H9 (cell line): ENCODE measurements around the gene LDLRAD4. TPM values are rescaled to one million over a fixed set of nuclear protein-coding genes. Genes with fewer than 3 reads are reported as not detected.

Source experiments
- DNase-seq: peaks from one replicate; pipeline ENCODE4 v3.0.0-alpha.2; 2017
- H2AFZ ChIP-seq: one replicate; pipeline ENCODE4 v1.6.1; 2013; ENCODE audit warnings: mild to moderate bottlenecking, low read length, control low read depth, moderate library complexity
- H2AK5ac ChIP-seq: 2 replicates; pipeline ENCODE4 v1.6.1; 2013; ENCODE audit warnings: low read length, control low read depth, mixed read lengths; ENCODE audit not compliant: insufficient read length
- H2BK120ac ChIP-seq: one replicate; pipeline ENCODE4 v1.6.1; 2013; ENCODE audit warnings: low read depth, mild to moderate bottlenecking, low read length, control low read depth, inconsistent platforms; ENCODE audit not compliant: poor library complexity, severe bottlenecking
- H2BK12ac ChIP-seq: 2 replicates; pipeline ENCODE4 v1.6.1; 2013; ENCODE audit warnings: low read length, control low read depth, mixed read lengths, low read depth; ENCODE audit not compliant: insufficient read length
- H2BK15ac ChIP-seq: 2 replicates; pipeline ENCODE4 v1.6.1; 2013; ENCODE audit warnings: low read depth, low read length, control low read depth
- H2BK20ac ChIP-seq: one replicate; pipeline ENCODE4 v1.6.1; 2013; ENCODE audit warnings: low read depth, mild to moderate bottlenecking, low read length, control low read depth, inconsistent platforms; ENCODE audit not compliant: poor library complexity, severe bottlenecking
- H2BK5ac ChIP-seq: 2 replicates; pipeline ENCODE4 v1.6.1; 2013; ENCODE audit warnings: low read length, control low read depth, mixed read lengths; ENCODE audit not compliant: insufficient read length
- H3K14ac ChIP-seq: 2 replicates; pipeline ENCODE4 v1.6.1; 2013; ENCODE audit warnings: low read length, control low read depth; ENCODE audit not compliant: insufficient read depth
- H3K18ac ChIP-seq: 2 replicates; pipeline ENCODE4 v1.6.1; 2013; ENCODE audit warnings: low read depth, mild to moderate bottlenecking, mixed read lengths, low read length, control low read depth; ENCODE audit not compliant: insufficient read length
- H3K23ac ChIP-seq: 2 replicates; pipeline ENCODE4 v1.6.1; 2013; ENCODE audit warnings: low read length, control low read depth, mixed read lengths, low read depth; ENCODE audit not compliant: insufficient read length
- H3K23me2 ChIP-seq: 2 replicates; pipeline ENCODE4 v1.6.1; 2013; ENCODE audit warnings: low read depth, mild to moderate bottlenecking, mixed read lengths, low read length, control low read depth; ENCODE audit not compliant: insufficient read length, poor library complexity, severe bottlenecking
- H3K27ac ChIP-seq: 2 replicates; pipeline ENCODE4 v1.5.1; 2013; ENCODE audit warnings: low read length, control low read depth, mixed read lengths, low read depth; ENCODE audit not compliant: insufficient read length
- H3K27me3 ChIP-seq: 2 replicates; pipeline ENCODE4 v1.6.1; 2013; ENCODE audit warnings: low read length, control low read depth, inconsistent platforms; ENCODE audit not compliant: insufficient read depth
- H3K4ac ChIP-seq: 2 replicates; pipeline ENCODE4 v1.6.1; 2013; ENCODE audit warnings: low read depth, mild to moderate bottlenecking, control low read depth, inconsistent platforms, low read length, moderate library complexity
- H3K4me1 ChIP-seq: 2 replicates; pipeline ENCODE4 v1.6.1; 2013; ENCODE audit warnings: low read length, control low read depth, inconsistent platforms; ENCODE audit not compliant: insufficient read depth
- H3K4me2 ChIP-seq: 2 replicates; pipeline ENCODE4 v1.6.1; 2013; ENCODE audit warnings: low read length, control low read depth, mixed read lengths; ENCODE audit not compliant: insufficient read length, insufficient read depth
- H3K56ac ChIP-seq: 2 replicates; pipeline ENCODE4 v1.6.1; 2013; ENCODE audit warnings: low read depth, mild to moderate bottlenecking, mixed read lengths, low read length, control low read depth; ENCODE audit not compliant: insufficient read length
- H3K79me1 ChIP-seq: 2 replicates; pipeline ENCODE4 v1.6.1; 2013; ENCODE audit warnings: low read depth, mild to moderate bottlenecking, moderate library complexity, low read length, control low read depth, inconsistent platforms; ENCODE audit not compliant: insufficient read depth, poor library complexity, severe bottlenecking
- H3K79me2 ChIP-seq: 2 replicates; pipeline ENCODE4 v1.6.1; 2013; ENCODE audit warnings: low read length, control low read depth, inconsistent platforms; ENCODE audit not compliant: insufficient read depth
- H3K9ac ChIP-seq: 2 replicates; pipeline ENCODE4 v1.6.1; 2013; ENCODE audit warnings: low read length, control low read depth, mixed read lengths; ENCODE audit not compliant: insufficient read length; ENCODE audit errors: extremely low read depth
- H3K9me3 ChIP-seq: one replicate; pipeline ENCODE4 v1.6.1; 2013; ENCODE audit warnings: low read depth, low read length, inconsistent platforms; ENCODE audit not compliant: control insufficient read depth
- H3T11ph ChIP-seq: one replicate; pipeline ENCODE4 v1.6.1; 2013; ENCODE audit warnings: mild to moderate bottlenecking, low read length, control low read depth, inconsistent platforms
- H4K20me1 ChIP-seq: one replicate; pipeline ENCODE4 v1.6.1; 2013; ENCODE audit not compliant: control insufficient read depth, insufficient read length, insufficient read depth
- H4K5ac ChIP-seq: 2 replicates; pipeline ENCODE4 v1.6.1; 2013; ENCODE audit warnings: low read depth, mild to moderate bottlenecking, mixed read lengths, low read length, control low read depth; ENCODE audit not compliant: insufficient read length
- H4K8ac ChIP-seq: replicated peaks from 2 replicates; pipeline ENCODE4 v1.6.1; 2013; ENCODE audit warnings: low read length, control low read depth, mixed read lengths, low read depth; ENCODE audit not compliant: insufficient read length
- H4K91ac ChIP-seq: 2 replicates; pipeline ENCODE4 v1.6.1; 2013; ENCODE audit warnings: low read depth, mild to moderate bottlenecking, moderate library complexity, mixed read lengths, low read length, control low read depth; ENCODE audit not compliant: insufficient read length
- H3K27ac Mint-ChIP-seq, 3 experiments: 2 replicates in 2 of 3; 3 replicates in 1 of 3; pipeline ENCODE4 v1.8.0; 2020 to 2021; ENCODE audit warnings: mixed read lengths in 3 of 3, mild to moderate bottlenecking in 1 of 3, moderate library complexity in 1 of 3
- H3K27me3 Mint-ChIP-seq: 2 replicates; pipeline ENCODE4 v1.8.0; 2021; ENCODE audit warnings: low read depth, mild to moderate bottlenecking, moderate library complexity, mixed read lengths
- H3K36me3 Mint-ChIP-seq, 3 experiments: 2 replicates in 2 of 3; 3 replicates in 1 of 3; pipeline ENCODE4 v1.8.0; 2020 to 2021; ENCODE audit warnings: low read depth in 3 of 3, mixed read lengths in 3 of 3; ENCODE audit not compliant: insufficient read depth in 1 of 3
- H3K4me1 Mint-ChIP-seq, 2 experiments: 2 replicates each; pipeline ENCODE4 v1.8.0; 2020; ENCODE audit warnings: mixed read lengths in 2 of 2
- H3K4me3 Mint-ChIP-seq, 2 experiments: 2 replicates in 1 of 2; 3 replicates in 1 of 2; pipeline ENCODE4 v1.8.0; 2020 to 2021; ENCODE audit warnings: mild to moderate bottlenecking in 2 of 2, mixed read lengths in 2 of 2, moderate library complexity in 1 of 2
- H3K9me3 Mint-ChIP-seq, 2 experiments: 2 replicates in 1 of 2; 3 replicates in 1 of 2; pipeline ENCODE4 v1.8.0; 2020; ENCODE audit warnings: mild to moderate bottlenecking in 2 of 2, mixed read lengths in 2 of 2, moderate library complexity in 1 of 2
- CTCF ChIP-seq: fragments of 200-600 bp; sonication (generic); conservative IDR thresholded peaks from 3 replicates; pipeline ENCODE4 v1.8.0; 2021; ENCODE audit warnings: antibody characterized with exemption, mild to moderate bottlenecking
- WGBS: extraction: QIAGEN DNeasy Blood & Tissue Kit; methylation state at CpG from one replicate; pipeline ENCODE4 v1.1.7; 2013; ENCODE audit warnings: missing lambda C conversion rate, low lambda C conversion rate, mixed read lengths; ENCODE audit not compliant: insufficient read length; ENCODE audit errors: extremely low coverage; 5-methylcytosine and 5-hydroxymethylcytosine counted together
- total RNA-seq: library from RNA; stranded (reverse); gene quantifications from 2 replicates; pipeline ENCODE4 v1.2.1, GENCODE V29; 2021

Gene LDLRAD4
- total RNA-seq, 1 experiment from 2014 or later, result 3.9 TPM

GRCh38 chr18:13288509-13289133, 70.1 kb downstream of the LDLRAD4 start:
- Mint-ChIP-seq H3K9me3 (no peaks in the 10 kb centered on the region; a peak in 2 of 5 replicates), H3K27ac (no peak overlapping the region), H3K4me3 (no peak overlapping the region), H3K27me3 (no peaks in the 10 kb centered on the region; the same call in none of the 2 replicates), H3K36me3 (no peaks in the 10 kb centered on the region), H3K4me1 (no peaks in the 10 kb centered on the region; a peak in 1 of 4 replicates)
- Histone ChIP-seq H3K79me1 (no peaks in the 10 kb centered on the region), H4K91ac (no peak overlapping the region), H2AFZ (no peak overlapping the region), H2BK15ac (no peak overlapping the region), H2BK20ac (no peak overlapping the region), H3K27ac (no peak overlapping the region), H3K4me1 (no peaks in the 10 kb centered on the region), H3K79me2 (no peaks in the 10 kb centered on the region), H4K8ac (no peak overlapping the region), H3K9me3 (no peaks in the 10 kb centered on the region), H3K27me3 (no peaks in the 10 kb centered on the region), H3K56ac (no peak overlapping the region), H2BK12ac (no peak overlapping the region), H3K23ac (no peak overlapping the region), H3K23me2 (no peaks in the 10 kb centered on the region), H3K14ac (no peak overlapping the region), H4K20me1 (no peaks in the 10 kb centered on the region), H2BK120ac (no peak overlapping the region), H3K4ac (no peak overlapping the region), H2BK5ac (no peak overlapping the region), H4K5ac (no peak overlapping the region), H3T11ph (no peak overlapping the region), H3K9ac (no peak overlapping the region), H2AK5ac (no peak overlapping the region), H3K18ac (no peak overlapping the region), H3K4me2 (no peak overlapping the region)
- WGBS, result no CpG with 5 or more reads among the region's 16 CpGs
- no peak for TF ChIP-seq CTCF
- no peak for DNase-seq
